NCI-H524 (cell line): ENCODE measurements around the gene USP13.
"Not testable (repeated sequence)": the region's sequence is repeated elsewhere in the genome, so short reads cannot be mapped to it uniquely, and the experiment has no call there.

ENCODE experiments used
- DNase-seq, 2 experiments: peaks; one replicate each; lab custom pipeline; 2025; lab: John Stamatoyannopoulos, UW

Gene USP13

GRCh38 chr3:179660872-179661271, 8.0 kb downstream of the USP13 start:
- no peak for DNase-seq

DNA sequence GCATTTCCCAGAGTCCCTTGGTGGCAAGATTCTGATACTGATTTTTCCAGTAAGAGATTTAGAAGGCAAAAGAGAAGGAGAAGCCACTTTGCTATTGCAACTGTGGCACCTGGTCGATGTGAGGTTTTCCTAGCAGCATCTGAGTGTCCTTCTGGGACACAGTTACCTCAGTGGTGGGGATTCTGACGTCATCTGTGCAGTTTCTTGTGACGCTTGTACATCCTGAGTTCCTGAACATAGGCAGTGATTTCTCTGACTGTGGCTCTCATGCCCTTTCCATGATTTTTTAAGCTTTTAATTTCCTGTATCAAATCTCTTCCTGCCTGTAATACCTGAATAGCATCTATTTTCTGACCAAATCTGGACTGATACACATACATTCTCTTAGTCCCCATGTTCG, 8.9 kb downstream of the USP13 start:
- no peak for DNase-seq

DNA sequence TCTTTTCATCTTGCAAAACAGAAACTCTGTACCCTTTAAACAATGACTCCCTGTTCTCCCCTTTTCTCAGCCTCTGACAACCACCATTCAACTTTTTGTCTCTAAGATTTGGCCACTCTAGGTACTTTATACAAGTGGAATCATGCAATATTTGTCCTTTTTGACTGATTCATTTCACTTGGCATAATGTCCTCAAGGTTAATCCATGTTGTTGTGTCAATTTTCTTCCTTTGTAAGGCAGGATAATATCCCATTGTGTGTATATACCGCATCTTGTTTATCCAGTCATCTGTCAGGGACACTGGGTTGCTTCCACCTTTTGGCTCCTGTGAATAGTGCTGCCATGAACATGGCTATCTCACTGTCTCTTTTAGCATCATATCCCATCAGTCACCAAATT, 10.3 kb downstream of the USP13 start:
- no peak for DNase-seq

- no peak for DNase-seq
These were observed 13.2 kb downstream of the USP13 start for GRCh38 chr3:179666030-179666429.

- DNase-seq = peak; percentile 99
These were observed 13.7 kb downstream of the USP13 start for GRCh38 chr3:179666436-179667035.

DNA sequence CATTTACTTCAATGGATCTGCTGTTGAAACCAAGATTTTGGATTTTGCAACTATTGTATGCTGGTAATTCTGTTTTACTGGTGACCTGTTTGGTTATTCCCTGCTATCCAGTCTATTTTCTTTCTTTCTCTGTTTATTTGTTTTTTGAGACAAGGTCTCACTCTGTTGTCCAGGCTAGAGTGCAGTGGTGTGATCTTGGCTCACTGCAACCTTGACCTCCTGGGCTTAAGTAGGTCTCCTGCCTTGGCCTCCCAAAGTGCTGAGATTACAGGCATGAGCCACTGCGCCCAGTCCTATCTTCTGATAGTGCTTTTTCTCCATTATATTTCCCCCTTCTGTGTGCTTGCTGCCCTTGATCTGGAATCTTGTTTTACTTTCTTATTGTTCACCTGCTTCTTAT, 15.6 kb downstream of the USP13 start:
- no peak for DNase-seq

DNA sequence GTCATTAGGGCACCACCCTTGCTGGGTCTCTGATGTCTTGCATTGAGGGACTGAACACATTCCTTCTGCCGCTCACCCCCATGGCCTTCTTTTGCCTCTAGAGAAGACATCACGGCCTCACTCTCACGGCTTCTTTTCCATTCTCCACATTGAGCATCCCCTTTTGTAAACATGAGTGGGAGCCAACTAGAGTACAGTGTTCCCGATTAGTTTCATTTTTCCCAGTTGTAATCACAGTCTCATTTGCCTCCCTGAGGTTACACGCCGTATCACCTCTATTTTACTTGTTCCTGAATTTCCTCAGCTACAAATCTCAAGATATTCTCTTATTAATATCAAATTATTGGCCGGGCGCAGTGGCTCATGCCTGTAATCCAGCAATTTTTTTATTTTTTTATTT, 17.5 kb downstream of the USP13 start:
- DNase-seq = no peak

DNA sequence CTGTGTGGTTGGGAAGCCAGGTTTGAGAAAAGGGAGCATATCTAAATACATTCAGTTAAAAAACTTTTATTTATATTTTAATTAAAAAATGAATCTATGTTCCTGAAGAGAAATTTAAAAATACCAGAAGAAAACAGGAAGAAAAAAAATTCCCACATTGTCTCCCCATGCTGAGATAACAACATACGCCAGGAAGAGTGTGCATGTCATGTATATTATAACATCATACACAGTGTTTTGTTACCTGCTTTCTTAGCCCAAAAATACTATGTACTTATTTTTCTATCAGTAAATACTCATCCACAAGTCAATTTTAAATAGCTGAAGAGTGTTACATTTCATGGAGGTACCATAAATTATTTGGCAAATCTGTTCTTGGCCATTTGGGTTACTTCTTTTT, 18.5 kb downstream of the USP13 start:
- DNase-seq = no peak

- no peak for DNase-seq
These were observed 19.0 kb downstream of the USP13 start for GRCh38 chr3:179671747-179672242.

- DNase-seq = no peak
These were observed 20.1 kb downstream of the USP13 start for GRCh38 chr3:179672918-179673317.

DNA sequence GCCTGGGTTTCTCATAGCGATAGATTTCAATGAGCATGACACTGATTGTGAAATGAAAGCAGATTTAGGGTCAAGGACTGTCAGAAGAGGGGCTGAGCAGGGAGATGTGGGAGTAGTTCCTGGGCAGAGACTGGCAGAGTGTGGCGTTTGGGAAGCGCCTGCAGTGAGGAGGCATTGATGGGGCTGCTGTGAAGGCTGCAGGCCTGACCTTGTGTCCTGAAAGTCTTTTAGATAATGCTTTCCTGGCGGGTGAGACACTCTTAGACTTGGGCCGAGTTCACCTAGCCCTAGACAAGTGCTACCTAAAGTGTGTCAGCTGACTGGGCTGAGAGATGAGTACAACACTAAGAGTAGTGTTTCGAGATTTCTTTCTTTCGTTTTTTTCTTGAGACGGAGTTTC, 20.7 kb downstream of the USP13 start:
- no peak for DNase-seq

DNA sequence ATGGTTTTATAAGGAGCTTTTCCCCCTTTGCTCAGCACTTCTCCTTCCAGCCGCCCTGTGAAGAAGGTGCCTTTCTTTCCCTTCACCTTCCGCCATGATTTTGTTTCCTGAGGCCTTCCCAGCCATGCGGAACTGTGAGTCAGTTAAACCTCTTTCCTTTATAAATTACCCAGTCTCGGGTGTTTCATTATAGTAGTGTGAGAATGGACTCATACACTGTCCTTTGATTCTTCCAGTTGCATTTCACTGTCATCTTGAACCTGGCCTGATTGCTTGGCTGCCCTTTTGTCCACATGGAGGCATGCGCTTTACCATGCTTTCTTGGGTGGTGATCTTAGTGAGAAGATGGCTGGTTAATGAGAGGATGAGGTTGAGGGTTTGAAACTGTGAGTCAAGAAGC, 23.2 kb downstream of the USP13 start:
- DNase-seq = no peak

DNA sequence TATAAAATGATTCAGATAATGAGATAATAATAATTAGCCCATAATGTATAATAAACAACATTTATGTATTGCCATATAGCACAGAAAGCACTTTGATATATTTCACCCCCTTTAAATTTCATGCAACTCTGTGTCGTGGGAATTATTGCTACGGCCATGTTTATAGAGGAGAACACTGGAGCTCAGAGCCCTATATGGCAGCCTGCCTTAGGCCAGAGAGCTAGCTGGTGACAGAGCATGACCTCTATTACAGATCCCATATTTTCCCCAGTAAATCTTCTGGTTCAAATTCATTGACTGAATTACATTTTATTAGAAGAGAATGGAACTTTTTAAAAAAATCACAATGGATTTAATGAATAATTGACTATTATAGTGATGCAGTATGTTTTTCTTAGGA, 25.0 kb downstream of the USP13 start:
- no peak for DNase-seq

DNA sequence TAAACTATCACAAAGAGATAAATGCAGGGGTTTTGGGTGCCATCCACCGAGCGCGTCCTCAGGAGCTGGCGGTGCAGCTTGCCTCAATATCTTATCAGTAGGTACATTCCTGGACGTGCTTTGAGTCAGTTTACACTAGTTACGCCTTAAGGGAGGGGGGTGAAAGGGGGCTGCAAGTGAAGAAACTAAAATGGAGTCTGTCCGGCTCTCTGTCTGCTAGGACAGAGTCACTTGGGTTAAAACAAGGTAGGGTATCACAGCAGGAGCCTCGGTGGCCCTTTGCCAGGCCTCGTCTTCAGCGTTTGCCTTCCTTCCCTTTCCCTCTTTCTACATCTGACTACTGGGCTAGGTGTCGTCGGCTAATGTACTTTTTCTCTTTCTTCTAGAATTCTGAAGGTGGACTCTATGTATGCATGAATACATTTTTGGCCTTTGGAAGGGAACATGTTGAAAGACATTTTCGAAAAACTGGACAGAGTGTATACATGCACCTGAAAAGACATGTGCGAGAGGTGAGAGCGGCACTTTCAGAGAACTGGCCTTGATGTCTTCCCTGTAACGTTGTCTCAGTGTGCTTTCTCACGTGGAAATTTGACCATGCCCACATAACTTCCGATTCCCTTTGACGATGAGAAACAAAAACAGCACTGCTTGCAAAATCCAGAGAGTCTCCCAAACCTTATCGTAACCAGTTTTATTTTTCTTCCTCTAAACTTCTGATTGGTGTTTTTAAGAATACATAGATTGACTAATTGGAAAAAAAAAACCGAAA, 28.8 kb downstream of the USP13 start:
- DNase-seq = no peak

- DNase-seq = no peak
These were observed 29.7 kb downstream of the USP13 start for GRCh38 chr3:179682426-179683080.

DNA sequence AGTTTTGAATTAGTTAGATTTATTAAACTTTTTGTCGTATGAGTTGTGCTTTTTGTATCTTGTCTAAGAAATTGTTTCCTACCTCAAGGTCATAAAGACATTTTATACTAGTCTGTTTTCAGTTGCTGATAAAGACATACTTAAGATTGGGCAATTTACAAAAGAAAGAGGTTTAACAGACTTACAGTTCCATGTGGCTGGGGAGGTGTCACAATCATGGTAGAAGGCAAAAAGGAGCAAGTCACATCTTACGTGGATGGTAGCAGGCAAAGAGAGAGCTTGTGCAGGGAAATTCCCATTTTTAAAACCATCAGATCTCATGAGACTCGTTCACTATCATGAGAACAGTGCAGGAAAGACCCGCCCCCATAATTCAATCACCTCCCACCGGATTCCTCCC, 30.4 kb downstream of the USP13 start:
- DNase-seq = not testable (repeated sequence)

- DNase-seq = no peak
These were observed 35.2 kb downstream of the USP13 start for GRCh38 chr3:179687967-179688535.

GRCh38 chr3:179688850-179689249, 36.0 kb downstream of the USP13 start:
- DNase-seq = no peak

GRCh38 chr3:179694731-179695130, 41.9 kb downstream of the USP13 start:
- no peak for DNase-seq

DNA sequence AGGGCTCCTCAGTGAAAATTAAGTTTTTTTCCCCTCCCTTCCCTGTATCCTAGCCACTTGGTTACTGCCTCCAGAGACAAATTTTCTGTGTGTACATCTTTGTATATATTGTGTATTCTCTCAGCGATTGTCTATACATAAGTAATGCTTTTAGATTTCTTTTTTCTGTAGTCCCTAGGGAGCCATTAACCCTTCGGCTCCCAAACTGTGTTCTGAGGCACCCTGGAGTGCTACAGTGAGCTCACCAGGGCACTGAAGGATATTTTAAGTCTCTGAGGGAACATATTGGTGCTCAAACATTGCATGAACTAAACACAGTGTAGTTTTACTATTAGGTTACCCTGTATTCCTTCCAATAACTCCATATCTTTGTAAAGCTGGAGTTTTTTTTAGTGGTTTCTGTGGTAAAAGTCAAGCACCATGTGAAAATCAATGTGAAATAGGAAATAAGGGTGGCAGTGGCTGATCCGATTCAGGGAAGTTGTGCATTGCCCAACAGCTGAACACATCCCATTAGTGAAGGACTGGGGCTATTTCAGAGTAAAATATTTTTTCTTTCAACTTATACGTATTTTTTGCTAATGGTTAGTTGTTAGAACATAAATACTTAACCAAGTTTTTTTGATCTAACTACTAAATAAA, 43.0 kb downstream of the USP13 start:
- DNase-seq = no peak

- no peak for DNase-seq
These were observed 45.0 kb downstream of the USP13 start for GRCh38 chr3:179697736-179698332.

DNA sequence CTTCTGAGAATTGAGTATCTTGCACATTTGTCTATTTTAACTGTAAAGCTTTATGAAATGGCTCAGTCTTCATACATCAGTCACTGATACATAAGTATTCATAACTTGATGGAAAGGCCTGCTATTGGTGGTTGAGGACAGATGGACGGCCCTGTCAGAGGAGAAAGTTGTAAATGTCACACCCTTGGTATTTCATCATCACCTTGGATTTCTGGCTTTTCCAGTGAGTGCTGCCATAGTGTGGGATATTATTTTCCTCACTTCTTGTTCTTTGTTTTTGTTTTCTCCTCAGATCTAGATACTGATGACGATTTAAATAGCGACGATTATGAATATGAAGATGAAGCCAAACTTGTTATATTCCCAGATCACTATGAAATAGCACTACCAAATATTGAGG, 47.9 kb downstream of the USP13 start:
- no peak for DNase-seq
